GM12872 (cell line): ENCODE measurements around the gene SLC6A3.

Experiments
- CTCF ChIP-seq: IDR thresholded peaks from 3 replicates; pipeline ENCODE4 v1.5.1; 2011; ENCODE audit warnings: low read depth, mild to moderate bottlenecking, low read length, moderate library complexity; ENCODE audit not compliant: insufficient read depth

Gene SLC6A3

GRCh38 chr5:1445313-1445688 is at the start of gene SLC6A3:
SLC6A3 (minus strand) TSS chr5:1445440; CDS start chr5:1443197, 2,243 bp downstream.
- no peak for TF ChIP-seq CTCF

- no peak for TF ChIP-seq CTCF
Observed at GRCh38 chr5:1493941-1494340, 48.7 kb upstream of the SLC6A3 start.

GRCh38 chr5:1493413-1493812 is 48.2 kb upstream of the SLC6A3 start:
- no peak for TF ChIP-seq CTCF

GRCh38 chr5:1492757-1493156 is 47.5 kb upstream of the SLC6A3 start:
- no peak for TF ChIP-seq CTCF

GRCh38 chr5:1490376-1490775 is 45.1 kb upstream of the SLC6A3 start:
- no peak for TF ChIP-seq CTCF

GRCh38 chr5:1489754-1490153 is 44.5 kb upstream of the SLC6A3 start:
- no peak for TF ChIP-seq CTCF

- no peak for TF ChIP-seq CTCF
Observed at GRCh38 chr5:1488882-1489680, 43.8 kb upstream of the SLC6A3 start.
